GM15510 (cell line): ENCODE data around the gene ELAVL2.

ENCODE experiments used
- POLR2A ChIP-seq: IDR thresholded peaks from 3 replicates; pipeline ENCODE4 v1.6.1; 2011; ENCODE audit warnings: borderline replicate concordance; ENCODE audit not compliant: insufficient read length; ENCODE audit errors: extremely low read depth

The ELAVL2 gene

GRCh38 chr9:23798325-23798724 is 27.7 kb downstream of the ELAVL2 start:
- no peak for TF ChIP-seq POLR2A

- no peak for TF ChIP-seq POLR2A
These were observed 29.8 kb downstream of the ELAVL2 start for GRCh38 chr9:23796209-23796608.

DNA sequence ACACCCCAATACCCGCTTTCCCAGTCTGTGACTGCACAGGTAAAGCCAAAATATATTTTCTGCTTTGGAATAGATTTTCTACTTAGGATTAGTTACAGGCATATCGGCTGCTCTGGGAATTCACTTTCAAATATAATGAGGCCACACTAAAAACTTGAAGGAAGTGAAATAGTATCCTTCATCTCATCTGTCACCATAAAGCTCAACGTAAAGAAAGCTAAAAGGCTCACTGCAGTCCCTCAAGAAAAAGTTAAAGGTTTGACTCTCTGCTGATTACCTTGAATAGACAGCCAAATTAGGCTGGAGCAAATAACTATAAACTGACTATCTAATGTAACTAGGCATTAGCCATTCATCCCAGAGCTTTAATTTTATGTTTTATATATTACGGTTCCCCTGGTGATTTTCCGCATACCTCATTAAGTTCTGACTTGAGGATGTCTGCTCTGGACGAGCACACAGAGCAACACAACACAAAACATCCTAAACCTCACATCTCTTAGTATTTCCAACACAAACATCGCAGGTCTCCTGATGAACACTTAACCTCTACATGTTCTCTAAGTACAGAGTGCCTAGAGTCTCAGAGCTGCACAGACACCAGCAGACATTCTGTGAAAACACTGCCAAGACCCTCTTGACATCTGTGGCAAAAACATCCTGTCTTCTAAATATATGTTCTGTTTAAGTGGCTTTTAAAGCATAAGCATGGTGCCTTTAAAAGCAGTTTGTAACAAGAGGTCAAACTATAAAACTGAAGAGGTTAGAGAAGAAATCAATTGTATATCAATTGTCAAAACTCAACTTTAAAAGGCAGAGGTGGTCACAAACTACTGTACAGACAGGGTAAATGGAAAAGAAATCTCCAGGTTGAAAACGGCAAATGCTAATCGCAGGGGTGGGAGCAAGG is 35.4 kb downstream of the ELAVL2 start:
- no peak for TF ChIP-seq POLR2A

GRCh38 chr9:23789529-23790254 is 36.3 kb downstream of the ELAVL2 start:
- TF ChIP-seq POLR2A = no peak

GRCh38 chr9:23784962-23785361 is 41.1 kb downstream of the ELAVL2 start:
- TF ChIP-seq POLR2A = no peak

DNA sequence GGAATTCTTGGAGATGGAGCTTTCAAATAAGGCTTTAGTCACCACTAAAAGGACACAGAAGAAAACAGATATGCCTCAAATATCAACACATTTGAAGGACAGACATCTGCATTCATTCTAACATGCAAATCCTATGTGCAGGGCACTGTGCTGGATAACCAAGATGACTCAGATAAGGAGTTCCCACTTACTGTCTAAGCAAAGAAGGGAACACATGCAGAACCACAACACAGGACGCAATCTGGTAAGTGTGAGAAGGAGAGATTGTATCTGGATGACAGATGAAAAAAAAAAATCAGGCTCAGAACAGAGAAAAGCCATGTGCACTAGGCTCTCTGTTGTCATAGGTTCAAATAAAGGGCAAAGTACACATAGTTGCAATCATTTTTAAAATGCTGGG is 42.5 kb downstream of the ELAVL2 start:
- TF ChIP-seq POLR2A = no peak

DNA sequence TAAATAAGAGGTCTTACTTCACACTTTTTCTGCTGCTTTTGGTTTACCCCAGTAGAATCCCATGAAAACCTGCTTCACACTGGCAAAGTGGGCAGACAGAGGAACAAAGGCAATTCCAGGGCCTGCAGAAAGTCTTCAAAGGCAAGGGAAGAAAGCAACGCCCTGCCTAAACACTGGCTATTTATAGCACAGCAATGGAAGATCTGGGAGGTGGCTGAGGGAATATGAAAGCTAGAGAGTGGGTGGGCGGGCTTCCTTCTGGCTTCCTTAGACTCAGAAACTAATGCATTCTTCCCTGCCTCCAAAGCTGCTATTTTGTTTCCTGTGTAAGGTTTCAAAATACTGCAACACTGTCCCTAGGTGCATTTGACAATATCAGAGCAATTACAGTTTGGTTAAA is 46.8 kb downstream of the ELAVL2 start:
- no peak for TF ChIP-seq POLR2A

DNA sequence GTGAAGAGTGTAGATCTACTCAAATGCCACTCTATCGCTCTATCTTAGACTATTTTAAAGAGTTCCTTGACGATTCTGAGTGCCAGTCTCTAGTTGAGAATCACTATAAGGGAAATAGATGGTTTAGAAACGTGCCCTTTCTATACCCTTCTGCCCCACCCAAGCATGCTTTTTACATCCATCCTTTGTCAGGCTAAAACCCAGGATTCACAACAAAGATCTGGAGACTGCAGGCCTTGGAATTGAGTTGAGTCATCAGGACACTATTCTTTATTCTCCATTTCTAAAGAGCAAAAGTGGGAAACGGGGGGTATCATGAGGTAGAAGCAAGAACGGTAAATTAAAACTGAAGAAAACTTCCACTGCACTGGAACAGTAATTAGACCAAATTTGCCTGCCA is 48.7 kb downstream of the ELAVL2 start:
- no peak for TF ChIP-seq POLR2A

- TF ChIP-seq POLR2A = no peak
These were observed 50.5 kb downstream of the ELAVL2 start for GRCh38 chr9:23775549-23775948.

GRCh38 chr9:23774266-23774665 is 51.8 kb downstream of the ELAVL2 start:
- TF ChIP-seq POLR2A = no peak

- TF ChIP-seq POLR2A = no peak
These were observed 53.7 kb downstream of the ELAVL2 start for GRCh38 chr9:23772385-23772783.

- TF ChIP-seq POLR2A = no peak
These were observed 54.2 kb downstream of the ELAVL2 start for GRCh38 chr9:23771746-23772384.

- TF ChIP-seq POLR2A = no peak
These were observed 56.6 kb downstream of the ELAVL2 start for GRCh38 chr9:23769307-23769935.

- no peak for TF ChIP-seq POLR2A
These were observed 57.2 kb downstream of the ELAVL2 start for GRCh38 chr9:23768861-23769260.

DNA sequence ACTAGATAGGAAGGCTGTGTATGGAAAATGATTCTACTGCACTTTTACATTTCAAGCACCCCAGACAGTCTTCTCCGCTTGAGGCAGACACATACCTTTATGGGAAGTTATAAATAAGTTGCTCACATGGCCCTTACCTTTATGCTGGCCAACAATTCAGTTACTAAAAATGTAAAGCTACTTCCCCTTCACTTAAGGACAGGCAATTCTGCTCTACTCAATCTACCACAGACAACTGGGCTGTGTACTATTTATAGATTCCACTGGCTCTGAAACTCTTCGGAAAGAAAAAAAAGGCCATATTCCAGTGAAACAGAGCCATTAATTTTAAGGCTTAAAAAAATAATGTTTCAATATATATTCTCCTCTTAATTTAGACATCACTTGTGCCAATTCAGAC is 59.4 kb downstream of the ELAVL2 start:
- TF ChIP-seq POLR2A = no peak
